ENCODE measurements around the gene CBX7. TPM values are rescaled to one million over a fixed set of nuclear protein-coding genes. Genes with fewer than 3 reads are reported as not detected.

The CBX7 gene
- total RNA-seq, 1 experiment from 2014 or later, result 3.7 TPM

DNA sequence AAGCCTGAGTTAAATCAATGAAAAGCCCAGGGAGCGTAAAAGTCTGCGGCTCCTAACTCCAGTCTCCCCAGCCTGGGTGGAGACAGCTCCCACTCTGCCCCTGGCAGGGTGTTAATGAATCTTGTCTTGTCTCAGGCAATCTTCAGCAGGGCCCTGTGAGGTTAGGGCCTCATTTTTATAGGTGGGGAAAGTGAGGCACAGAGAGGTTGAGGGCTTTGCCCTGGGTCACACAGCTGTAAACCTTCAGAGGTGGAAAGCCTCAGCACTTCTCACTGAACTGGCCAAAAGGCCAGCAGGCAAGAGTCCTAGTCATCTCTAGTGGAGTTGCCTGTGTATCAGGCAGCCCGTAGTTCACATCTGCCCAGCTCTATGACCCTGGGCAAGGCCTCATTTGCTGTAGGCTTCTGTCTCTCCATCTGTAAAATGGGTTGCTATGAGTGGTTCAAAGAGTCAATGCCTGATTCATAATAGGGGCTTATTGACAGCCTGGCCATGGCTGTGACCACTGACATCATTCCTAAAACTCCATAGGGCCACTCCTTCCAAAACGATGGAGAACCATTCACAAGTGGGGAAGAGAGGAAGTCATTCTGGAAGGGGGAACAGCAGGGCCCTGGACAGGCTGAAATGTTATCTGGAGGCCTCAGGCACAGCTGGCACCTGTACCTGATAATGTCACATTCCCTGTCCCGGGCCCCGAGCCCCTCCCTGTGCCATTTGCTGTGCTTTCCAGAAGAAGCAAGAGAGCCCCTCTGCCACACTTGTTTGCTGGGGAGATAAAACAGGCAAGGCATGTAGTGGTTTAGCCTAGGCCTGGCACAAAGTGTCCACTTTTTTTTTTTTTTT lies 6.0 kb downstream of the CBX7 start:
- H3K9me3 Mint-ChIP-seq, result no peaks in the 10 kb centered on the region
- no peaks in the 10 kb centered on the region for H3K36me3 Mint-ChIP-seq (ENCODE audit: insufficient read depth in 1 of 3, low read depth in 3 of 3)
- no peak overlapping the region for H3K14ac ChIP-seq (ENCODE audit: insufficient read depth, low read length)
- no peak overlapping the region for H2BK12ac ChIP-seq (ENCODE audit: insufficient read length, low read depth, low read length)
- H3T11ph ChIP-seq (ENCODE audit: low read length), result no peak overlapping the region
- no peak overlapping the region for H3K18ac ChIP-seq (ENCODE audit: insufficient read length, low read depth, low read length)
- no CpG with 5 or more reads among the region's 6 CpGs for WGBS (ENCODE audit: extremely low coverage, insufficient read length, low lambda C conversion rate)
- no peak overlapping the region for H2BK15ac ChIP-seq (ENCODE audit: low read depth, low read length)
- H2AK5ac ChIP-seq (ENCODE audit: insufficient read length, low read length), result no peak overlapping the region
- peak overlapping the region in 1 of 3 experiments; percentile 52; a peak in 1 of 7 replicates for H3K27ac Mint-ChIP-seq
- no peak overlapping the region for H3K27ac ChIP-seq (ENCODE audit: insufficient read length, low read depth, low read length)
- no peak overlapping the region for H2BK5ac ChIP-seq (ENCODE audit: insufficient read length, low read length)
- TF ChIP-seq, protein P1, sequence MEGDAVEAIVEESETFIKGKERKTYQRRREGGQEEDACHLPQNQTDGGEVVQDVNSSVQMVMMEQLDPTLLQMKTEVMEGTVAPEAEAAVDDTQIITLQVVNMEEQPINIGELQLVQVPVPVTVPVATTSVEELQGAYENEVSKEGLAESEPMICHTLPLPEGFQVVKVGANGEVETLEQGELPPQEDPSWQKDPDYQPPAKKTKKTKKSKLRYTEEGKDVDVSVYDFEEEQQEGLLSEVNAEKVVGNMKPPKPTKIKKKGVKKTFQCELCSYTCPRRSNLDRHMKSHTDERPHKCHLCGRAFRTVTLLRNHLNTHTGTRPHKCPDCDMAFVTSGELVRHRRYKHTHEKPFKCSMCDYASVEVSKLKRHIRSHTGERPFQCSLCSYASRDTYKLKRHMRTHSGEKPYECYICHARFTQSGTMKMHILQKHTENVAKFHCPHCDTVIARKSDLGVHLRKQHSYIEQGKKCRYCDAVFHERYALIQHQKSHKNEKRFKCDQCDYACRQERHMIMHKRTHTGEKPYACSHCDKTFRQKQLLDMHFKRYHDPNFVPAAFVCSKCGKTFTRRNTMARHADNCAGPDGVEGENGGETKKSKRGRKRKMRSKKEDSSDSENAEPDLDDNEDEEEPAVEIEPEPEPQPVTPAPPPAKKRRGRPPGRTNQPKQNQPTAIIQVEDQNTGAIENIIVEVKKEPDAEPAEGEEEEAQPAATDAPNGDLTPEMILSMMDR (conservative IDR thresholded peaks at IDR 0.05), result no peak
- no peaks in the 10 kb centered on the region for H3K79me2 ChIP-seq (ENCODE audit: insufficient read depth, low read length)
- DNase-seq, result no peak
- H3K9ac ChIP-seq (ENCODE audit: extremely low read depth, insufficient read length, low read length), result no peak overlapping the region
- no peak overlapping the region for H2BK120ac ChIP-seq (ENCODE audit: low read depth, low read length, poor library complexity, severe bottlenecking)
- H3K27me3 ChIP-seq (ENCODE audit: insufficient read depth, low read length), result no peaks in the 10 kb centered on the region
- H3K4ac ChIP-seq (ENCODE audit: low read depth, low read length), result no peak overlapping the region
- peaks cover 9% of the 10 kb centered on the region; the same call in 1 of the 2 replicates for H3K27me3 Mint-ChIP-seq (ENCODE audit: low read depth)
- peaks cover 2% of the 10 kb centered on the region; the same call in 1 of the 2 replicates for H3K4me1 ChIP-seq (ENCODE audit: insufficient read depth, low read length)
- H3K4me3 Mint-ChIP-seq, result peak overlapping the region; percentile 63 to 82
- H3K4me2 ChIP-seq (ENCODE audit: insufficient read depth, insufficient read length, low read length), result peak overlapping the region; percentile 15
- no peaks in the 10 kb centered on the region for H4K20me1 ChIP-seq (ENCODE audit: control insufficient read depth, insufficient read depth, insufficient read length)
- no peak overlapping the region for H3K56ac ChIP-seq (ENCODE audit: insufficient read length, low read depth, low read length)
- H3K79me1 ChIP-seq (ENCODE audit: insufficient read depth, low read depth, low read length, poor library complexity, severe bottlenecking), result no peaks in the 10 kb centered on the region
- H4K91ac ChIP-seq (ENCODE audit: insufficient read length, low read depth, low read length), result no peak overlapping the region
- no peak overlapping the region for H4K8ac ChIP-seq (replicated peaks; ENCODE audit: insufficient read length, low read depth, low read length)
- H4K5ac ChIP-seq (ENCODE audit: insufficient read length, low read depth, low read length), result no peak overlapping the region
- H3K4me1 Mint-ChIP-seq, result peaks cover 25 to 42% of the 10 kb centered on the region in 2 experiments
- no peak overlapping the region for H2AFZ ChIP-seq (ENCODE audit: low read length)
- no peak overlapping the region for H3K23ac ChIP-seq (ENCODE audit: insufficient read length, low read depth, low read length)
- H3K9me3 ChIP-seq (ENCODE audit: control insufficient read depth, low read depth, low read length), result no peaks in the 10 kb centered on the region
- H3K23me2 ChIP-seq (ENCODE audit: insufficient read length, low read depth, low read length, poor library complexity, severe bottlenecking), result peaks cover 7% of the 10 kb centered on the region
- no peak overlapping the region for H2BK20ac ChIP-seq (ENCODE audit: low read depth, low read length, poor library complexity, severe bottlenecking)

Data from H9 (cell line).